A549 treated with GW870086 at 1 μM for 4 hours (cell line): Measurements from ENCODE around the gene CDCP1. TPM values are rescaled to one million over a fixed set of nuclear protein-coding genes. Genes with fewer than 3 reads are reported as not detected.

Experiments
- total RNA-seq: library from RNA; stranded (reverse); fragments of 200-300 nt; extraction: Qiagen RNA extraction; gene quantifications from 5 replicates; pipeline ENCODE4 v1.2.3, GENCODE V29; 2022; ENCODE audit warnings: low read depth

CDCP1 gene, protein sequence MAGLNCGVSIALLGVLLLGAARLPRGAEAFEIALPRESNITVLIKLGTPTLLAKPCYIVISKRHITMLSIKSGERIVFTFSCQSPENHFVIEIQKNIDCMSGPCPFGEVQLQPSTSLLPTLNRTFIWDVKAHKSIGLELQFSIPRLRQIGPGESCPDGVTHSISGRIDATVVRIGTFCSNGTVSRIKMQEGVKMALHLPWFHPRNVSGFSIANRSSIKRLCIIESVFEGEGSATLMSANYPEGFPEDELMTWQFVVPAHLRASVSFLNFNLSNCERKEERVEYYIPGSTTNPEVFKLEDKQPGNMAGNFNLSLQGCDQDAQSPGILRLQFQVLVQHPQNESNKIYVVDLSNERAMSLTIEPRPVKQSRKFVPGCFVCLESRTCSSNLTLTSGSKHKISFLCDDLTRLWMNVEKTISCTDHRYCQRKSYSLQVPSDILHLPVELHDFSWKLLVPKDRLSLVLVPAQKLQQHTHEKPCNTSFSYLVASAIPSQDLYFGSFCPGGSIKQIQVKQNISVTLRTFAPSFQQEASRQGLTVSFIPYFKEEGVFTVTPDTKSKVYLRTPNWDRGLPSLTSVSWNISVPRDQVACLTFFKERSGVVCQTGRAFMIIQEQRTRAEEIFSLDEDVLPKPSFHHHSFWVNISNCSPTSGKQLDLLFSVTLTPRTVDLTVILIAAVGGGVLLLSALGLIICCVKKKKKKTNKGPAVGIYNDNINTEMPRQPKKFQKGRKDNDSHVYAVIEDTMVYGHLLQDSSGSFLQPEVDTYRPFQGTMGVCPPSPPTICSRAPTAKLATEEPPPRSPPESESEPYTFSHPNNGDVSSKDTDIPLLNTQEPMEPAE
- 9.8 to 11.7 TPM (median 10.5 TPM) in 5 replicates for total RNA-seq

DNA sequence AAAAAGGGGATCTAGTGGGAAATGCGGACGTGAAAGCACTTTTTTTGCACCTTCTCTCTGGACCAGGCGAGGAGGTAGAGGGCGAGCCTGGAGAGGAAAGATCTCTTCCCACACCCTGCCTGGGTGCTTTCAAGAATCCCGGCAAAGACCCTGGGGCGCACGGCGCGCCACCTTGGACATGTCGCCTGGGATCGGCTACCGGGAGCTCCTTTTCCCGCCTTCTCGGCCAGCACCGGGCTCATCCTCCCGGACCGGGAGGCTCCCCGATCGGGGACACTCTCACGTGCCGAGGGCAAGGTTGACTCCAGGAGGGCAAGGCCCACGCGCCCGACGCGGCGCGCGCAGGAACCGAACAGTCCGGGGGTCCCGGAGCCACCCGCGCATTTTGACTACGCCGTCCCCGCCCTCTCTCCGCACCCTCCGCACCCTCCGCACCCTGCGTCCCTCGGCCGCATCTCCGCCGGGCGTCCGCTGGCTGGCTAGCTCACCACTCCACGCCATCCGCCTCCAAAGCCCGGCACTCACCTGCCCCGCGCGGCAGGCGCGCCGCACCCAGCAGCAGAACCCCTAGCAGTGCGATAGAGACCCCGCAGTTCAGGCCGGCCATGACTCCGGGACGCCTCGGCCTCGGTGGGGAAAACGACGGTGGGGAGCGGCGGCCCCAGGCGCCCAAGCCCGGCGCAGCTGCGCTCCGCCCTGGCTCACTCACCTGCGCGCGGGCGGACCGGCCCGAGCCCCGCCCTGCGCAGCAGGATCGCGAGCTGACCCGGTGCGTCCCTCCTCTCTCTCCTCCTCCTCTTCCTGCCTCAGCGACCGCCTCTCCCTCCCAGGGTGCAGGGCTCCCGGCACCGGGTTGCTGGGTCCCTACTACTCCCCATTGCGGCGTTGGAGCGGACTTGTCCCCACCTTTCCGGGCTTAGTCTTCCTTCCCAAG is at the start of gene CDCP1:
Gene CDCP1, minus strand, starts transcription at position 698 of the 934 bp plus-strand sequence. Its CDS starts 91 bp downstream, at position 607.

Other genes with a start within 250 kb of the CDCP1 start
- gene ZDHHC3, start 170.2 kb downstream of the CDCP1 start, total RNA-seq, result 34.7 to 46.8 TPM (median 43.0 TPM) in 5 replicates
- gene EXOSC7, start 170.1 kb downstream of the CDCP1 start, total RNA-seq, result 42.9 to 49.4 TPM (median 44.5 TPM) in 5 replicates
- 0.27 TPM in 1 of 5 replicates, not detected in the others for gene CLEC3B, start 120.1 kb downstream of the CDCP1 start, total RNA-seq
- 9.5 to 15.3 TPM (median 12.9 TPM) in 5 replicates for gene TMEM158, start 79.9 kb upstream of the CDCP1 start, total RNA-seq
- 9.2 to 10.3 TPM (median 10.0 TPM) in 5 replicates for gene LARS2, start 242.2 kb upstream of the CDCP1 start, total RNA-seq